HUES6 (cell line): ENCODE results near the gene COA4.

Experiments used
- H3K27ac ChIP-seq: 2 replicates; pipeline ENCODE4 v1.7.0; 2013; ENCODE audit warnings: low read depth, mild to moderate bottlenecking, low read length, inconsistent platforms
- H3K27me3 ChIP-seq: 2 replicates; pipeline ENCODE4 v1.6.1; 2013; ENCODE audit warnings: low read length; ENCODE audit not compliant: control insufficient read depth, insufficient read depth
- H3K36me3 ChIP-seq: 2 replicates; pipeline ENCODE4 v1.6.1; 2013; ENCODE audit warnings: low read length; ENCODE audit not compliant: control insufficient read depth, insufficient read depth
- H3K4me1 ChIP-seq: 2 replicates; pipeline ENCODE4 v1.6.1; 2013; ENCODE audit warnings: low read length; ENCODE audit not compliant: control insufficient read depth, insufficient read depth
- H3K4me3 ChIP-seq: 2 replicates; pipeline ENCODE4 v1.5.1; 2013; ENCODE audit warnings: low read depth, low read length
- H3K9ac ChIP-seq: one replicate; pipeline ENCODE4 v1.6.1; 2013; ENCODE audit warnings: mild to moderate bottlenecking, low read length
- H3K9me3 ChIP-seq: 2 replicates; pipeline ENCODE4 v1.6.1; 2013; ENCODE audit warnings: low read depth, low read length; ENCODE audit not compliant: control insufficient read depth, insufficient read depth

COA4 gene

DNA sequence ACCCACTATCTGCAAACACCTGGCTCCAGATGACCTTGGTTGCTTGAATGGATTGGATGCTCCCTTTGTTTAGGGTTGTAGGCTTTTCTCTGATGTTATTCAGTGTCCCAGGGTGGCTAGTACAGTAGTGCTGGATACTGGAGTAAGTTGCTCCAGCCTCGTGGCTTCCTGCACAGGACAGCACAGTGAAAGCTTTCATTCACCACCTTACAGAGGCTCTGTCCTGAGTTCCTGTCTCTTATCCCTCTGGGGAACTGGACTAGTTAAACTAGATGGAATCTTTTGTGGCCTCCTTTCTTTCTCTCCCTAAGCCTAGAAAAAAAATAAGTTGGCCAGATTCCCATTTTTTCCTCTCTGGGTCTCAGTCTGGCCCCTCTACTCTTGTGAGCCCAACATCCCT lies 46.4 kb downstream of the COA4 start:
- Histone ChIP-seq H3K27ac (no peak overlapping the region), H3K27me3 (no peaks in the 10 kb centered on the region), H3K36me3 (peaks cover 4% of the 10 kb centered on the region), H3K4me1 (no peaks in the 10 kb centered on the region), H3K9me3 (no peaks in the 10 kb centered on the region), H3K9ac (no peak overlapping the region), H3K4me3 (no peak overlapping the region)
